GM18909 (cell line): ENCODE data around the gene NTM.
A peak's percentile ranks its signal among the peaks of the same experiment; 100 is the strongest.

Source experiments
- ATAC-seq: cut with Tn5 transposase; IDR thresholded peaks from one replicate; pipeline ENCODE4 v1.9.1; 2021; ENCODE audit warnings: mild to moderate bottlenecking; ENCODE audit not compliant: unreplicated experiment, poor library complexity

The NTM gene

GRCh38 chr11:132245403-132246385 lies 875.3 kb downstream of the NTM start:
- ATAC-seq: no peak

GRCh38 chr11:132248580-132248979 lies 878.2 kb downstream of the NTM start:
- no peak for ATAC-seq

GRCh38 chr11:132249256-132249655 lies 878.8 kb downstream of the NTM start:
- ATAC-seq: no peak

GRCh38 chr11:132251061-132251460 lies 880.6 kb downstream of the NTM start:
- no peak for ATAC-seq

- no peak for ATAC-seq
Observed at GRCh38 chr11:132253469-132254264, 883.3 kb downstream of the NTM start.

GRCh38 chr11:132254906-132255305 lies 884.5 kb downstream of the NTM start:
- no peak for ATAC-seq

GRCh38 chr11:132256528-132257279 lies 886.3 kb downstream of the NTM start:
- no peak for ATAC-seq

GRCh38 chr11:132257871-132258270 lies 887.5 kb downstream of the NTM start:
- no peak for ATAC-seq

GRCh38 chr11:132258875-132259274 lies 888.5 kb downstream of the NTM start:
- ATAC-seq: no peak

GRCh38 chr11:132260636-132261035 lies 890.2 kb downstream of the NTM start:
- ATAC-seq: no peak

- no peak for ATAC-seq
Observed at GRCh38 chr11:132263241-132263640, 892.8 kb downstream of the NTM start.

GRCh38 chr11:132263875-132264274 lies 893.5 kb downstream of the NTM start:
- no peak for ATAC-seq

GRCh38 chr11:132264616-132265015 lies 894.2 kb downstream of the NTM start:
- no peak for ATAC-seq

GRCh38 chr11:132278801-132279574 lies 908.6 kb downstream of the NTM start:
- ATAC-seq: peak; percentile 45

- no peak for ATAC-seq
Observed at GRCh38 chr11:132284048-132284447, 913.6 kb downstream of the NTM start.

- no peak for ATAC-seq
Observed at GRCh38 chr11:132284611-132285010, 914.2 kb downstream of the NTM start.

- ATAC-seq: no peak
Observed at GRCh38 chr11:132285631-132286030, 915.2 kb downstream of the NTM start.

GRCh38 chr11:132286106-132286505 lies 915.7 kb downstream of the NTM start:
- no peak for ATAC-seq

- ATAC-seq: no peak
Observed at GRCh38 chr11:132288036-132288435, 917.6 kb downstream of the NTM start.
